ENCODE results near the gene DGKD.

DGKD gene

GRCh38 chr2:233481368-233482142, 127.3 kb downstream of the DGKD start:
- DNase-seq, result peak; percentile 85

- no peak for DNase-seq
Measured at GRCh38 chr2:233482616-233483015, 128.3 kb downstream of the DGKD start.

- DNase-seq, result no peak
Measured at GRCh38 chr2:233485726-233486125, 131.4 kb downstream of the DGKD start.

GRCh38 chr2:233486357-233486756, 132.1 kb downstream of the DGKD start:
- DNase-seq, result no peak

- peak; percentile 85 for DNase-seq
Measured at GRCh38 chr2:233486778-233487552, 132.7 kb downstream of the DGKD start.

- no peak for DNase-seq
Measured at GRCh38 chr2:233487748-233488345, 133.6 kb downstream of the DGKD start.

GRCh38 chr2:233489143-233489542, 134.8 kb downstream of the DGKD start:
- DNase-seq, result no peak

GRCh38 chr2:233489666-233490065, 135.4 kb downstream of the DGKD start:
- peak; percentile 43 for DNase-seq

- no peak for DNase-seq
Measured at GRCh38 chr2:233490831-233491230, 136.5 kb downstream of the DGKD start.

GRCh38 chr2:233491326-233491725, 137.0 kb downstream of the DGKD start:
- no peak for DNase-seq

GRCh38 chr2:233492078-233492477, 137.8 kb downstream of the DGKD start:
- no peak for DNase-seq

- DNase-seq, result no peak
Measured at GRCh38 chr2:233492751-233493150, 138.5 kb downstream of the DGKD start.

- no peak for DNase-seq
Measured at GRCh38 chr2:233495503-233496496, 141.5 kb downstream of the DGKD start.

- DNase-seq, result no peak
Measured at GRCh38 chr2:233497692-233498091, 143.4 kb downstream of the DGKD start.

GRCh38 chr2:233498126-233498525, 143.8 kb downstream of the DGKD start:
- no peak for DNase-seq

- DNase-seq, result no peak
Measured at GRCh38 chr2:233499928-233500327, 145.6 kb downstream of the DGKD start.

GRCh38 chr2:233501198-233502076, 147.1 kb downstream of the DGKD start:
- no peak for DNase-seq

- DNase-seq, result no peak
Measured at GRCh38 chr2:233503481-233503880, 149.2 kb downstream of the DGKD start.

- DNase-seq, result no peak
Measured at GRCh38 chr2:233503947-233504637, 149.8 kb downstream of the DGKD start.

- no peak for DNase-seq
Measured at GRCh38 chr2:233513953-233514655, 159.8 kb downstream of the DGKD start.
